Fibroblast of the aortic adventitia (primary cell): ENCODE data around the gene FAM171A1. TPM values are rescaled to one million over a fixed set of nuclear protein-coding genes. Genes with fewer than 3 reads are reported as not detected.

Source experiments
- DNase-seq: peaks from one replicate; pipeline ENCODE4 v3.0.0-alpha.2; 2010; ENCODE audit warnings: low read depth
- H3K4me3 ChIP-seq: 2 replicates; pipeline ENCODE4 v1.5.1; 2011; ENCODE audit warnings: low read depth, mild to moderate bottlenecking, control low read depth, low read length, moderate library complexity
- CTCF ChIP-seq: IDR thresholded peaks from 2 replicates; pipeline ENCODE4 v1.5.1; 2011; ENCODE audit warnings: mild to moderate bottlenecking, low read length, control low read depth, inconsistent platforms; ENCODE audit not compliant: insufficient read depth
- total RNA-seq: library from RNA; depleted of rRNA; stranded (reverse); fragments of >200 nt; gene quantifications from 2 replicates; pipeline ENCODE4 v1.2.3, GENCODE V29; 2012; ENCODE audit warnings: low replicate concordance

FAM171A1 gene
- total RNA-seq, 1 donor, result 43.6 TPM

DNA sequence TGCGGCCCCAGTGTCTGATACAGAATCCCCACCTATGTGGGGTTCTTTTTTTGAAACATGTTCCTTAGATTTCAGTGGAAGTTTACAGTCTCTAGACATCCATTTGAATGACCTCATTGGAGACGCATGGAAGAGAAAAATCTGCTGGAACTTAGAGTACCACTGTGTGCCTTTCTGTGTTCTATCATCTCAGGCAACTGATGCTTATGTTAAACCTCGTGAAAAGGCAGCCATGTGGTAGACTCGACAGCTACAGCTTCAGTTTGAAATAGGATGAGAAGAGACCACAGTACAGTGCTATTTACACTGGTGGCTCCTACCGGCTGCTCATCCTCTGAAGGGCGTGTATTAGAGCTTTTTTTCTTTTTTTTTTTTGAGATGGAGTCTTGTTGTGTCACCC is 74.4 kb downstream of the FAM171A1 start:
- TF ChIP-seq CTCF, result no peak
- DNase-seq, result no peak
- no peak overlapping the region for H3K4me3 ChIP-seq

DNA sequence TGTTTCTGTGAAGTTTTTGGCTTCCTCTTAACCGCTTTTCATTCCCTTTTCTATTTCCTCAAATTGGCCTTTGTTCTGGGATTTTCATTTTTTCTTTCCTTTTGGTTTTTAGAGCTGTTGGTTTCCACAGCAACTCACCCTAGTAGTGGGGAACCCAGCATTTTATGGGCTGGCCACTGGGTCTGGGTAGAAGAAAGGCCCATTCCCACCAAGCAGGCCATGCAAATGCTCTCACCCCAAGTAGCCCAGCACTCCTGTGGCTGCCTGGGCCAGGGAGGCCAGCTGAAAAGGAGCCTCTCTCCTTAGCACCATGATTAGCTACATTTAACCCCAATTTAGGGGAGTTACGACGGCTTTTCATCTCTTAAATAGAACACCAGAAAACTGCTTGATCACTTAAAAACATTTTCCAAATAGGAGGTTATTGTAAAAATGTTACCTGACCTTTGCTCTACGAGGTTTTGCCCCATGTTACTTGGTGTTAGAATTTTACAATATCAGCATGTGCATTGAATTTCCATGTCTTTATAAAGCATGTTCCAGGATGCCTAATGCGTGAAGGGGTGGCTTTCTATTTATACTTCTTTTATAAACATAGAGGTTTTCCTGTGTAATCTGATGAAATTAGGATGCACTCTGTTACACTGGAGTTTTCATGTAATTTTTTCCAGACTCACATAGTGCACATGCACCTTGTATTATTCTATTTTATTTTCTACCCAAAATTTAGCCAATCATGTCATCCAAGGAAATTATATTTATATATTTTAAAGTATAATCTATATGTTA is 75.4 kb downstream of the FAM171A1 start:
- DNase-seq, result no peak
- no peak for TF ChIP-seq CTCF
- no peak overlapping the region for H3K4me3 ChIP-seq

GRCh38 chr10:15293862-15294842 is 76.9 kb downstream of the FAM171A1 start:
- H3K4me3 ChIP-seq, result no peak overlapping the region
- TF ChIP-seq CTCF, result no peak
- DNase-seq, result peak; percentile 50

GRCh38 chr10:15290671-15291070 is 80.4 kb downstream of the FAM171A1 start:
- DNase-seq, result no peak
- no peak for TF ChIP-seq CTCF

GRCh38 chr10:15290150-15290549 is 80.9 kb downstream of the FAM171A1 start:
- DNase-seq, result no peak
- no peak overlapping the region for H3K4me3 ChIP-seq
- TF ChIP-seq CTCF, result no peak

More at GRCh38 chr10:15290671-15291070, 80.4 kb downstream of the FAM171A1 start:
- H3K4me3 ChIP-seq, result no peak overlapping the region

GRCh38 chr10:15280974-15281373 is 90.1 kb downstream of the FAM171A1 start:
- H3K4me3 ChIP-seq, result no peak overlapping the region
- no peak for DNase-seq
- TF ChIP-seq CTCF, result no peak
